ENCODE measurements around the gene ZC3HAV1L.
A peak's percentile ranks its signal among the peaks of the same experiment; 100 is the strongest.
"Not testable (repeated sequence)": the region's sequence is repeated elsewhere in the genome, so short reads cannot be mapped to it uniquely, and the experiment has no call there.

Gene ZC3HAV1L

GRCh38 chr7:139035586-139036353 is at the start of gene ZC3HAV1L:
ZC3HAV1L (minus strand) TSS chr7:139036042; CDS start chr7:139036017, 25 bp downstream.
- DNase-seq: peak; percentile 22 to 94 (median 91)

GRCh38 chr7:139084709-139085108 is 48.9 kb upstream of the ZC3HAV1L start:
- no peak for DNase-seq

GRCh38 chr7:139081584-139081983 is 45.7 kb upstream of the ZC3HAV1L start:
- DNase-seq: no peak

GRCh38 chr7:139080905-139081304 is 45.1 kb upstream of the ZC3HAV1L start:
- no peak for DNase-seq

GRCh38 chr7:139079861-139080260 is 44.0 kb upstream of the ZC3HAV1L start:
- DNase-seq: no peak

- no peak for DNase-seq
Observed at GRCh38 chr7:139078911-139079310, 43.1 kb upstream of the ZC3HAV1L start.

- no peak for DNase-seq
Observed at GRCh38 chr7:139078399-139078798, 42.6 kb upstream of the ZC3HAV1L start.

- peak in 1 of 3 experiments; percentile 16 for DNase-seq
Observed at GRCh38 chr7:139077706-139078105, 41.9 kb upstream of the ZC3HAV1L start.

GRCh38 chr7:139075871-139076686 is 40.2 kb upstream of the ZC3HAV1L start:
- DNase-seq: no peak

GRCh38 chr7:139075031-139075652 is 39.3 kb upstream of the ZC3HAV1L start:
- peak; percentile 68 to 87 (median 81) for DNase-seq

GRCh38 chr7:139072796-139073195 is 37.0 kb upstream of the ZC3HAV1L start:
- no peak for DNase-seq

- DNase-seq: no peak
Observed at GRCh38 chr7:139071680-139072079, 35.8 kb upstream of the ZC3HAV1L start.

- no peak for DNase-seq
Observed at GRCh38 chr7:139068544-139069399, 32.9 kb upstream of the ZC3HAV1L start.

GRCh38 chr7:139066315-139066714 is 30.5 kb upstream of the ZC3HAV1L start:
- no peak for DNase-seq

- DNase-seq: no peak
Observed at GRCh38 chr7:139065323-139065722, 29.5 kb upstream of the ZC3HAV1L start.

- DNase-seq: no peak
Observed at GRCh38 chr7:139061416-139061815, 25.6 kb upstream of the ZC3HAV1L start.

- no peak for DNase-seq
Observed at GRCh38 chr7:139060695-139061237, 24.9 kb upstream of the ZC3HAV1L start.

- no peak for DNase-seq
Observed at GRCh38 chr7:139059905-139060304, 24.1 kb upstream of the ZC3HAV1L start.

- DNase-seq: no peak
Observed at GRCh38 chr7:139058943-139059342, 23.1 kb upstream of the ZC3HAV1L start.

GRCh38 chr7:139055674-139056073 is 19.8 kb upstream of the ZC3HAV1L start:
- DNase-seq: no peak

- DNase-seq: not testable (repeated sequence)
Observed at GRCh38 chr7:139054656-139055055, 18.8 kb upstream of the ZC3HAV1L start.

- peak in 1 of 3 experiments; percentile 11 for DNase-seq
Observed at GRCh38 chr7:139054101-139054500, 18.3 kb upstream of the ZC3HAV1L start.
